Ascending aorta (tissue), 2 donors: ENCODE results near the gene PANX1. TPM values are rescaled to one million over a fixed set of nuclear protein-coding genes. Genes with fewer than 3 reads are reported as not detected.
A peak's percentile ranks its signal among the peaks of the same experiment; 100 is the strongest.

Experiments used
- DNase-seq, 2 donors: peaks; one replicate each; pipeline ENCODE4 v3.0.0-alpha.2; 2019; ENCODE audit warnings: low spot score in 2 of 2
- H3K27ac ChIP-seq, 2 donors: fragments of 200-600 bp; sonication (generic); one replicate each; pipeline ENCODE4 v1.5.1; 2016 to 2017; ENCODE audit warnings: mild to moderate bottlenecking in 1 of 2
- H3K27me3 ChIP-seq: fragments of 200-600 bp; sonication (generic); one replicate; pipeline ENCODE4 v1.5.1; 2017
- H3K36me3 ChIP-seq, 2 donors: fragments of 200-600 bp; sonication (generic); one replicate each; pipeline ENCODE4 v1.5.1; 2016
- H3K4me1 ChIP-seq, 2 donors: fragments of 200-600 bp; sonication (generic); one replicate each; pipeline ENCODE4 v1.5.1; 2016 to 2017; ENCODE audit warnings: mild to moderate bottlenecking in 1 of 2
- H3K4me3 ChIP-seq, 2 donors: fragments of 200-600 bp; sonication (generic); one replicate each; pipeline ENCODE4 v1.5.1; 2016 to 2017; ENCODE audit warnings: mild to moderate bottlenecking in 1 of 2
- H3K9me3 ChIP-seq, 2 donors: fragments of 200-600 bp; sonication (generic); one replicate each; pipeline ENCODE4 v1.5.1; 2016
- intact Hi-C: fragments of 100-400 bp; cut with DNase I; formaldehyde crosslinking; loops from one replicate; pipeline ENCODE4 v1.15.1; 2023
- total RNA-seq: library from RNA; depleted of rRNA; stranded (reverse); fragments of >200 nt; gene quantifications from one replicate; pipeline ENCODE4 v1.1.0, GENCODE V29; 2016
- TF ChIP-seq, protein P1 (sequence below), 3 experiments: fragments of 200-600 bp in 2 of 3; fragments of 450-650 bp in 1 of 3; sonication (generic) in 2 of 3; IDR thresholded peaks; one replicate each; pipeline ENCODE4 v1.5.1; 2016 to 2019; ENCODE audit warnings: antibody characterized with exemption in 3 of 3, mild to moderate bottlenecking in 1 of 3, moderate library complexity in 1 of 3

PANX1 gene
- total RNA-seq, 1 donor from 2014 or later: 24.4 TPM

DNA sequence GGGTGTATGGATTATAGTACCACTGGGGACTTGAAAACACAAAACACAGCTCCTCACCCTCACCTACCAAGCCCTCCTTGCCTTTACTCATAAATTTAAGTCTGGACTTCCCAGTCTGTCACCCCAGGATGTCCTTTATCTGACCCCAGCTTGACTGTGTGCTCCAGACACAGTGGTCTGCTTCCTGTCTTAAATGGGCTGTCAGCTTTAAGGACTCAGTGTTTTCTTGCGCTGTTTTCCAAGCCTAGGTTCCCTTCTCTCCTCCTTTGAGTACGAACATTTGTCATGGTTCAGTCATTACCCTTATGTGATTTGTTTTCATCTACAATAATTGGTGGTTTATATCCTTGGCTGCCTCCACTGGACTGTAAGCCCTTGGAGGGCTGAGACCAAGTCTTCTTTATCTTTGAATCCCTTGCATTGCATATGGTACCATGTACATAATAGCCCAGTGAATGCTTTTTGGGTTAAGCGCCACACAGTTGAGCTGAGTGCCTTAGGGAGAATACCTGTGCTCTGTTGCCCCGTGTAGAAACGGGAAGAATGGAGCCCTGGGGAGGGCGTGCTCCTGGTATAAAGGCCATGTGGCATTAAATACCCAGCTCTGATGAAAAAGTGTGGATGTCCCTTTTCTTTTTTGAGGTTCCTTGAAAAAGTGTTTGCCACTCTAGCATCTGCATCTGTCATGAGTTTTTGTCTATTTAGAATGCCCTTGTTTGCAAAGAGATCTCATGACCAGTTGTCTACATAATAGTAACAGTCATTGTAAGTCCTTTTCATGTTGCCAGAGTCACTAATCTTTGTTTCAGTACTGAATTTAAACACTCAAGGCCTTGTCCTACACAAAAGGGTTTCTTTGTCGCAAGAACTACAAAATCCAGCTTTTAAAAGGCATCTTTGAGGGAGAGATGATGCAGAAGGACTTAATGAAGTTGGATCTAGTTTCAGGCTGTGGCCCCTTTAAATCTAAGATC lies 14.0 kb downstream of the PANX1 start:
- no peak for DNase-seq
- intact Hi-C loops: loop anchor here (10.0 kb wide), 1 partner anchor 932 kb away; no protein-coding TSS in a partner anchor
- TF ChIP-seq, protein P1, sequence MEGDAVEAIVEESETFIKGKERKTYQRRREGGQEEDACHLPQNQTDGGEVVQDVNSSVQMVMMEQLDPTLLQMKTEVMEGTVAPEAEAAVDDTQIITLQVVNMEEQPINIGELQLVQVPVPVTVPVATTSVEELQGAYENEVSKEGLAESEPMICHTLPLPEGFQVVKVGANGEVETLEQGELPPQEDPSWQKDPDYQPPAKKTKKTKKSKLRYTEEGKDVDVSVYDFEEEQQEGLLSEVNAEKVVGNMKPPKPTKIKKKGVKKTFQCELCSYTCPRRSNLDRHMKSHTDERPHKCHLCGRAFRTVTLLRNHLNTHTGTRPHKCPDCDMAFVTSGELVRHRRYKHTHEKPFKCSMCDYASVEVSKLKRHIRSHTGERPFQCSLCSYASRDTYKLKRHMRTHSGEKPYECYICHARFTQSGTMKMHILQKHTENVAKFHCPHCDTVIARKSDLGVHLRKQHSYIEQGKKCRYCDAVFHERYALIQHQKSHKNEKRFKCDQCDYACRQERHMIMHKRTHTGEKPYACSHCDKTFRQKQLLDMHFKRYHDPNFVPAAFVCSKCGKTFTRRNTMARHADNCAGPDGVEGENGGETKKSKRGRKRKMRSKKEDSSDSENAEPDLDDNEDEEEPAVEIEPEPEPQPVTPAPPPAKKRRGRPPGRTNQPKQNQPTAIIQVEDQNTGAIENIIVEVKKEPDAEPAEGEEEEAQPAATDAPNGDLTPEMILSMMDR (IDR thresholded peaks at IDR 0.05): no peak
- H3K4me1 ChIP-seq: peaks cover 0 to 17% of the 10 kb centered on the region in 2 donors
- peak overlapping the region in 1 of 2 donors; percentile 14 for H3K27ac ChIP-seq
- no peaks in the 10 kb centered on the region for H3K27me3 ChIP-seq
- no peak overlapping the region for H3K4me3 ChIP-seq
- no peaks in the 10 kb centered on the region for H3K9me3 ChIP-seq
- no peaks in the 10 kb centered on the region for H3K36me3 ChIP-seq

DNA sequence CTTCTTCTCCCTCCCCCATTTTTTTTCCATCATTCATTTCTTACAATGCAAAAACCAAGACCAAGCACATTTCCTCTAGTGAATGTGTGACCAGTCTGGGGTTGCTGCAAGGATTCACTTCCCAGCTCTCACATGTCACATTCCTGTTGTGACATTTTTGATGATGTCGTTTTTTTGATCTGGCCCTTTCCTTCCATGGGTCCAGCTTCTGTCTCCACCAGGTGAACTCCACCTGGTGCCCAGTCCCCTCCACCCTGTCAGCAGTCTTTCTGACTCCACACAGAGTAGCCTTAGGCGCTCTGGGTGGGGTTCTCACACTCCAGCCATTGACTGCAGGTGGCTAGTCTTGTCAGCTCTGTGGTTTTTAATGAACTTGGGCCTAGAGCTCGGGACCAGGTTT lies 15.6 kb downstream of the PANX1 start:
- TF ChIP-seq, protein P1 (IDR thresholded peaks at IDR 0.05): no peak
- no peak overlapping the region for H3K4me3 ChIP-seq
- no peak overlapping the region for H3K27ac ChIP-seq
- H3K9me3 ChIP-seq: no peaks in the 10 kb centered on the region
- no peak for DNase-seq
- intact Hi-C loops: loop anchor here (10.0 kb wide), 1 partner anchor 931 kb away; no protein-coding TSS in a partner anchor
- H3K27me3 ChIP-seq: no peaks in the 10 kb centered on the region
- H3K36me3 ChIP-seq: no peaks in the 10 kb centered on the region
- peaks cover 0 to 21% of the 10 kb centered on the region in 2 donors for H3K4me1 ChIP-seq

DNA sequence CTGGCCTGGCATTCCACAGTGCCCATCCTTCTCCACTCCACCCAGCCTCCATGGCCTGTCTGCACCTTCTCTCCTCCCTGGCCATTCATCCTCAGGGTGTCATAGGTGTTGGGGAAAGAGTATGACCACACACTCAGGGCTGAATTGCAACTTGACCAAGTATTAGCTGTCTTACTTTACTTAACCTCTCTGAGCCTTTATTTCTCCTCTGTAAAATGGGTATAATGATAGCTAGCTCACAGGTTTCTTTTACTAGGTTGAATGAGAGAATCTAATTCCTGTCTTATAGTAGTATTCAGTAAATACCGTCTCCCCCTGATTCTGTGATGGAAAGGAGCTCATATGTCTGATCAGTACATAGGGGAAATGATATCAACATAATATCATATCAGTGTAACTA lies 16.0 kb downstream of the PANX1 start:
- intact Hi-C loops: loop anchor here (10.0 kb wide), 1 partner anchor 930 kb away; no protein-coding TSS in a partner anchor

DNA sequence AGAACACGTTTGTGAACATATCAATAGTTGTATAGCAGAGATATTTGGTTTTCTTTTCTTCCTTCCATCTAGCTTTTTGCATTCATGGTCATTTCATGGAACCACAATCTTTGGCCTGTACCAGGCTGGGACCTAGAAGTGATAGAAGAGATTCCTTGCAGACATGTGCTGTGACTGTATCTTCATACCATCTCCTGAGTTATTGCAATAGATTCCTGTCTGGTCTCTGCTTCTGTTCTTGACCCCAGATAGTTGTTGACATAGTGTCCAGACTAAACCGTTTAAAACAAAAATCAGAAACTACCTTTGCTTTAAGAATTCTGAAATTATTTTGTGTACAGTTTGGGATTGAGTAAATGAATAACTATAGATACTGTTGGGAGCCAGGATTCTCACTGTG lies 16.8 kb downstream of the PANX1 start:
- no peak overlapping the region for H3K27ac ChIP-seq
- DNase-seq: no peak
- no peak overlapping the region for H3K4me3 ChIP-seq
- peaks cover under 1 to 32% of the 10 kb centered on the region in 2 donors for H3K4me1 ChIP-seq
- no peaks in the 10 kb centered on the region for H3K9me3 ChIP-seq
- no peaks in the 10 kb centered on the region for H3K27me3 ChIP-seq
- TF ChIP-seq, protein P1 (IDR thresholded peaks at IDR 0.05): no peak
- no peaks in the 10 kb centered on the region for H3K36me3 ChIP-seq
- intact Hi-C loops: loop anchor here (10.0 kb wide), 1 partner anchor 929 kb away; no protein-coding TSS in a partner anchor

More for the DNA sequence above, 16.0 kb downstream of the PANX1 start:
- Histone ChIP-seq H3K4me3 (no peak overlapping the region), H3K27me3 (no peaks in the 10 kb centered on the region), H3K27ac (no peak overlapping the region), H3K4me1 (peaks cover 0 to 25% of the 10 kb centered on the region in 2 donors), H3K36me3 (no peaks in the 10 kb centered on the region), H3K9me3 (no peaks in the 10 kb centered on the region)
- TF ChIP-seq, protein P1 (IDR thresholded peaks at IDR 0.05): no peak
- DNase-seq: no peak

DNA sequence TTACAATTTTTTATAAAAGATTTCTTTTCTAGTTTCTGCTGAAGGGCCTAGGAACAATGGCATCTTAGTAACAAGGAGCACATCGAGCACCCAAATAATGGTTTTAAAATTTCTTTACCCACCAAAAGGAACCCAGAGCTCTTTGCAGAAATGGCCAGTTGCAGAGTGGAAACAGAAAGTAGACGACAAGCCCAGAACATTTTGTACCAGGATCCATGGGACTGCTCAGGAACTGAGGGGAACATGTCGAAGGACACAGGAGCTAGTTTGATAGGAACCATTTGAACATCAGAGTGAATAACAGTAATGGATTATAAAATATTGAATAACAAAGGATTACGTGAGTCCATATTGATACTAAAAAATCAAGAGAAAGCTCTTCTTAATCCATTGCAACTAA lies 17.3 kb downstream of the PANX1 start:
- TF ChIP-seq, protein P1 (IDR thresholded peaks at IDR 0.05): no peak
- DNase-seq: no peak
- intact Hi-C loops: loop anchor here (10.0 kb wide), 1 partner anchor 929 kb away; no protein-coding TSS in a partner anchor
- H3K27me3 ChIP-seq: no peaks in the 10 kb centered on the region
- H3K27ac ChIP-seq: no peak overlapping the region
- no peak overlapping the region for H3K4me3 ChIP-seq
- H3K4me1 ChIP-seq: peaks cover 4 to 37% of the 10 kb centered on the region in 2 donors
- H3K36me3 ChIP-seq: no peaks in the 10 kb centered on the region
- no peaks in the 10 kb centered on the region for H3K9me3 ChIP-seq
